Measurements from ENCODE around the gene PLPP1.

Gene PLPP1

GRCh38 chr5:55385846-55386245, 148.9 kb downstream of the PLPP1 start:
- DNase-seq (ENCODE audit: low read depth): no peak
- H3K4me3 ChIP-seq (ENCODE audit: low read depth, low read length): no peak overlapping the region
- TF ChIP-seq MYC (IDR thresholded peaks at IDR 0.05; ENCODE audit: low read depth, low read length) (no peak), POLR2A (IDR thresholded peaks at IDR 0.05; ENCODE audit: extremely low read depth, insufficient read length) (no peak), CTCF (IDR thresholded peaks at IDR 0.05; ENCODE audit: low read depth, low read length) (no peak)

- no peak overlapping the region for H3K4me3 ChIP-seq (ENCODE audit: low read depth, low read length)
- DNase-seq (ENCODE audit: low read depth): no peak
- TF ChIP-seq MAX (IDR thresholded peaks at IDR 0.05; ENCODE audit: low read depth, low read length) (no peak), CTCF (IDR thresholded peaks at IDR 0.05; ENCODE audit: low read depth, low read length) (no peak), MYC (IDR thresholded peaks at IDR 0.05; ENCODE audit: low read depth, low read length) (no peak), POLR2A (IDR thresholded peaks at IDR 0.05; ENCODE audit: extremely low read depth, insufficient read length) (no peak)
These were observed 149.5 kb downstream of the PLPP1 start for GRCh38 chr5:55385227-55385626.

GRCh38 chr5:55384072-55384471, 150.7 kb downstream of the PLPP1 start:
- TF ChIP-seq POLR2A (IDR thresholded peaks at IDR 0.05; ENCODE audit: extremely low read depth, insufficient read length): no peak
- no peak for TF ChIP-seq CTCF (IDR thresholded peaks at IDR 0.05; ENCODE audit: low read depth, low read length)
- no peak for TF ChIP-seq MAX (IDR thresholded peaks at IDR 0.05; ENCODE audit: low read depth, low read length)

GRCh38 chr5:55383254-55383653, 151.5 kb downstream of the PLPP1 start:
- DNase-seq (ENCODE audit: low read depth): no peak
- H3K4me3 ChIP-seq (ENCODE audit: low read depth, low read length): no peak overlapping the region
- no peak for TF ChIP-seq MAX (IDR thresholded peaks at IDR 0.05; ENCODE audit: low read depth, low read length)
- no peak for TF ChIP-seq MYC (IDR thresholded peaks at IDR 0.05; ENCODE audit: low read depth, low read length)
- no peak for TF ChIP-seq CTCF (IDR thresholded peaks at IDR 0.05; ENCODE audit: low read depth, low read length)
- TF ChIP-seq POLR2A (IDR thresholded peaks at IDR 0.05; ENCODE audit: extremely low read depth, insufficient read length): no peak

More at GRCh38 chr5:55384072-55384471, 150.7 kb downstream of the PLPP1 start:
- no peak for DNase-seq (ENCODE audit: low read depth)
- H3K4me3 ChIP-seq (ENCODE audit: low read depth, low read length): no peak overlapping the region

GRCh38 chr5:55377810-55378209, 157.0 kb downstream of the PLPP1 start:
- H3K4me3 ChIP-seq (ENCODE audit: low read depth, low read length): no peak overlapping the region
- TF ChIP-seq CTCF (IDR thresholded peaks at IDR 0.05; ENCODE audit: low read depth, low read length) (no peak), MYC (IDR thresholded peaks at IDR 0.05; ENCODE audit: low read depth, low read length) (no peak), POLR2A (IDR thresholded peaks at IDR 0.05; ENCODE audit: extremely low read depth, insufficient read length) (no peak)
- DNase-seq (ENCODE audit: low read depth): no peak

Data from NB4 (cell line).